ENCODE measurements around the gene HUWE1.

HUWE1 gene

DNA sequence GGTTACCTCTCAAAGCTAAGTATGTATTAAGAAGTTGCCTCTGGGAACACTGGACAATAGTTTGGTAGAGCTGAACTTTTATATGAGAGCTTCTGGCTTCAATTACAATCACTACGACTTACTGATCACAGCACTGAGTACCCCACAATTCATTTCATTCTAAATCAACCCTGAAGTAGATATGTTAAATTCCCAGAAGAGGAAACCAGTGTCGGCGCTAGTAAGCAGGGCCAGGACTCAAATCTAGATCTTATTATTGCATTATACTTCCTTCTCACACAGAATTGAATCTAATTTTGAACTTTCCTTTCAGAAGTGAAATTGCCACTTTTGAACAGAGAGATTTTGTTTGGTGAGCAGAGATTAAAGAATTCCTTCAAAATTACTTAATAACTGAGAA, 41.8 kb downstream of the HUWE1 start:
- TF ChIP-seq, protein P1, sequence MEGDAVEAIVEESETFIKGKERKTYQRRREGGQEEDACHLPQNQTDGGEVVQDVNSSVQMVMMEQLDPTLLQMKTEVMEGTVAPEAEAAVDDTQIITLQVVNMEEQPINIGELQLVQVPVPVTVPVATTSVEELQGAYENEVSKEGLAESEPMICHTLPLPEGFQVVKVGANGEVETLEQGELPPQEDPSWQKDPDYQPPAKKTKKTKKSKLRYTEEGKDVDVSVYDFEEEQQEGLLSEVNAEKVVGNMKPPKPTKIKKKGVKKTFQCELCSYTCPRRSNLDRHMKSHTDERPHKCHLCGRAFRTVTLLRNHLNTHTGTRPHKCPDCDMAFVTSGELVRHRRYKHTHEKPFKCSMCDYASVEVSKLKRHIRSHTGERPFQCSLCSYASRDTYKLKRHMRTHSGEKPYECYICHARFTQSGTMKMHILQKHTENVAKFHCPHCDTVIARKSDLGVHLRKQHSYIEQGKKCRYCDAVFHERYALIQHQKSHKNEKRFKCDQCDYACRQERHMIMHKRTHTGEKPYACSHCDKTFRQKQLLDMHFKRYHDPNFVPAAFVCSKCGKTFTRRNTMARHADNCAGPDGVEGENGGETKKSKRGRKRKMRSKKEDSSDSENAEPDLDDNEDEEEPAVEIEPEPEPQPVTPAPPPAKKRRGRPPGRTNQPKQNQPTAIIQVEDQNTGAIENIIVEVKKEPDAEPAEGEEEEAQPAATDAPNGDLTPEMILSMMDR (IDR thresholded peaks at IDR 0.05; ENCODE audit: low read depth, low read length) = no peak
- DNase-seq (ENCODE audit: extremely low read depth, low read depth) = no peak

DNA sequence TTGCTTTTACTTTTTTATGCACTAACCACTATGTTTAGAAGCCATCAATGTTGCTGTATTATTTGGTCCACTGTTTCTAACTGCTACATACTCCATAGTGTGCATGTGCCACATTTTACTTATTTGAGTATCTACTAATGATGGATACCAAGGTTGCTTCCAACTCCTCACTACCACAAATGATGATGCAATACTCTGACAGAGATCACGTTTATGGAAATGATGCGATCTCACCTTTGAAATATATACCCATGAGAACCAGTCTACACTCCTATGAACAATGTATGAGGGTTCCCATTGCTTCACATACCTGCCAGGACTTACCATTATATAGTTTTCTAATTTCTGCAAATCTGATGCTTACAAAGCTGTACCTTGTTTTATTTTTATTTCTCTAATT, 44.2 kb downstream of the HUWE1 start:
- TF ChIP-seq, protein P1 (IDR thresholded peaks at IDR 0.05; ENCODE audit: low read depth, low read length) = no peak
- no peak for DNase-seq (ENCODE audit: extremely low read depth, low read depth)

DNA sequence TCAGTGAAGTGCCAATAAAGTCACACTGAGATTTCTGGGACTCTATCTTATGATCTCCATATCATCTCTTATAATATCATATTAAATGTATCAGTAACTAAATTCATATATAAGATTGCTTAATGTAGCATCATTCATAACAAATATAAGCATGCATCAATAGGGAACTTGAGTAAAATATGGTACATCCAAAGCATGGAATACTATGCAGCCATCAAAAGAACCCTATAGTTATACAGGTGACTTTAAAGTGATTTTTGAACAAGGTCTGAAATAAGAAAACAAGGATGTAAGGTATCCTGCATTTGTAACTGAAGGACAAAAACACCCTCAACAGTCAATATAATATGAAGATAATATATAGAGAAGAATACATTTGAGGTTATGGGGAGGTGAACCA, 47.3 kb downstream of the HUWE1 start:
- TF ChIP-seq, protein P1 (IDR thresholded peaks at IDR 0.05; ENCODE audit: low read depth, low read length) = no peak
- no peak for DNase-seq (ENCODE audit: extremely low read depth, low read depth)

DNA sequence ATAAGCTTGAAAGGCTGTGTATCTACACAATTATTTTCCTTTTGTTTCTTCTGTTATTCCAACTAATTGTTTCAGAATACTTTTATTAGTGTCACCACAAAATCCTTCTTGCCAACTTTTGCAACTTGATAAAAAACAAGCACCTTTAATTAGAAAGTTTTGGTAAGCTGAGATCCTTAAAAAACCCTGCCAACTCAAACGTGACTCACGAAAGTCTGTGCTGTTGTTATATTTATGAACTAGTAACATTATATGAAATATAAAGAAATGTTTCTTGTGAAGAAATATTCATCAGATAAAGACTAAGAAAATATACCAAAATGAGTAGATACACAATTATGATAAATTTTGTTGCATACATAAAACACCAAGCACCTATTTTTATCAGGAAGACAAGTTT, 49.0 kb downstream of the HUWE1 start:
- DNase-seq (ENCODE audit: extremely low read depth, low read depth) = no peak

DNA sequence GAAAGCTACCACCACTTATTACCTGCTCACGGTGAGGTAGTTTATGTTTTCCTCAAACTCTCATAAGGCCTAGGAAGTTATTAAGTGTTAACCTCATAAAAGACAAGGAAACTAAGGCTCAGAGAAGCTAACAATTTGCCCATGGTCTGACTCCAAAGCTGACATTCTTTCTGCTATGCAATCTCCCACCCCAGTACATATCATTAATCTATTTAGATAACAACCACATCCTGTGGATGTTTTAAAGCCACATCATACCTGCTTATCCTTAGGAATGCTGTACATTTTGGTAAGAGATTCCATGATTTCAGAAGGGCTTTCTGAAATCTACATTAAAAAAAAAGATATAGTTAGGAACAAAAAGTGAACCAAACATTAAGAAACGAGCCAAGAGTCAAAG, 55.4 kb downstream of the HUWE1 start:
- TF ChIP-seq, protein P1 (IDR thresholded peaks at IDR 0.05; ENCODE audit: low read depth, low read length) = no peak
- DNase-seq (ENCODE audit: extremely low read depth, low read depth) = no peak

More for the DNA sequence above, 49.0 kb downstream of the HUWE1 start:
- TF ChIP-seq, protein P1 (IDR thresholded peaks at IDR 0.05; ENCODE audit: low read depth, low read length) = no peak

DNA sequence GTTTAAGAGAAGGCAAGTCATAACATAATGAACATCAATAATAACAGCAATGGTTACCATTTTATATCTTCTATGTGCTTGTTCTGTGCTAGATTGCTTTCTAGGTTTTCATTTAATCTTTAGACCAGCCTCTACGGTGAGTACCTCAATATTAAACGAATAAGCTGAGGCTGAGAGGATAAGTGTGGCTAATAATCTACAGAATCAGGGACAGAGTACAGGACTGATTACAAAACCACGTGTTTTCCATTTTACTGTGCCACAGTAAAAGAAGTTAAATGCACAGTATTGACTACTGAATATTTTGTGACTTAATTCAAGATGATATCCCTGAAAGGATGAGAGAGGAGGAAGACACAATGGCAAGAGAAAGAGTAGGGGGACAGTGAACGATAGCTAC, 56.3 kb downstream of the HUWE1 start:
- DNase-seq (ENCODE audit: extremely low read depth, low read depth) = no peak
- TF ChIP-seq, protein P1 (IDR thresholded peaks at IDR 0.05; ENCODE audit: low read depth, low read length) = no peak

DNA sequence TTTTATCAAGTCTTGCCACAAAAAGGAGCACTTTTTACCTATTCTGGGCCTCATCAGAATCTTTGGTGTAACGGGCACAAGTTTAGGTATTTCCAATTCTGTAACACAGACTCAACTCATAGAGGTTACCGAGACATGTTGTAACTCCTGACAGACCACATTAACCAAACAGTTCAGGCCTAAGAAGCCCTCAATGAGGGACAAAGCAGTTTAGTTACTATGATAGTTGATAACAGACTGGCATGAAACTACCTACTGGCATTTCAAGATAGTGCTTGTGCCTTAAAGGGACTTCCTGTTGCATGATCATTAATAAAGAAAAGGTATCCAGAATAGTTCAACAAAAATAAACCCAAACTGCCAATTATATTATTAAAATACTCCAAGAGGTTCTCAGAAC, 64.1 kb downstream of the HUWE1 start:
- no peak for DNase-seq (ENCODE audit: extremely low read depth, low read depth)
- TF ChIP-seq, protein P1 (IDR thresholded peaks at IDR 0.05; ENCODE audit: low read depth, low read length) = no peak
